ENCODE data around the gene TNIK.

TNIK gene

DNA sequence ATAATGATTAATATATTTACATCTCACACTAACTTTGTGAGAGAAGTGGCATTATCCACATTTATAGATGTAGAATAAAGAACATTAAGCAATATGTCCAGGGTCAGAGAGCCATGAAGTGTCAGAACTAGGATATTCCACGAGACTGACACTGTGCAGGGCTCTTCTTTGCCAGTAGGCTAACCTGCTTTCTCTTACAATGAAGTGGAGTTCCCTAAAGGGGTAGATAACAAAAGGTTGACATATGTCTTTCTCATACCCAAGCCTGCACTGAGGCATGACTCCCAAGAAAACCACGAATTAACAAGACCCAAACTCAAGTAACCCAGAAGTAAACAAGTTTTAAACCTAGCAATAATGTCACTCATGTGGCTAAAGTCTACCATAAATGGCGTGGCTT, 242.1 kb downstream of the TNIK start:
- DNase-seq, result no peak

DNA sequence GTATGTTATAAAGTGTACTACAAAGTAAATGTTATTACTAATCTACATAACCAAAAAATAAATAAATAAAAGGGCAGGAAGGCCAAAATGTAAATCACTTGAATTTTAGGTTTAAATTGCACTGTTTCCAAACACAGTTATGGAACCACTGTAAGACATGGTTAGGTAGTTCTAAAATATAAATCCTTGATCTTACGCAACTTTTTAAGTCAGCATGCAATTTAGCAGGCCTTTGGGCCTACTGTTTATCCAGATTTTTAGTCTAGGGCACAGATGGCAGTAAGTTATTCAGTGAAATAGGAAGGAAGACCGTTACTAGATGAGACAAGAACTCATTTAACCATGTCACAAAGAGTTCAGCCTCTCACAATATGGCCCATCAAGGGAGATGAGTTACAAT, 246.3 kb downstream of the TNIK start:
- no peak for DNase-seq

DNA sequence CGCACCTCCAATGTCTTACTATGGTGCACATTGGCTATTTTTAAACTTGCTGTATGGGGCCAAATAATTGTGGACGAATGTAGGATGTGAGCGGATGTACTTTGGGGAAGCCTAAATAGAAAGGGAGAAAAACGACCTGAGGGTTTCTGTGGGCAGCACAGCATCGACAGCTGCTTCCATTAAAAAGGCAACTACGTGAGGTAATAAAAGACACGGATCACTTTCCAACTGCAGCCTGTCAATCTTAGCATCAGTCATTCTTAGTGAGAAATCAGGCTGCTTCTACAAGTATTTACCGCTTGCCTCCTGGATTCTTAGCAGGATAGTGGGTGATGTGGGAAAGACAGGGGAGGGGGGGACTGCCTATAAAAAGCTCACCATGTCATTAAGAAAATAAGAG, 247.0 kb downstream of the TNIK start:
- DNase-seq, result no peak

DNA sequence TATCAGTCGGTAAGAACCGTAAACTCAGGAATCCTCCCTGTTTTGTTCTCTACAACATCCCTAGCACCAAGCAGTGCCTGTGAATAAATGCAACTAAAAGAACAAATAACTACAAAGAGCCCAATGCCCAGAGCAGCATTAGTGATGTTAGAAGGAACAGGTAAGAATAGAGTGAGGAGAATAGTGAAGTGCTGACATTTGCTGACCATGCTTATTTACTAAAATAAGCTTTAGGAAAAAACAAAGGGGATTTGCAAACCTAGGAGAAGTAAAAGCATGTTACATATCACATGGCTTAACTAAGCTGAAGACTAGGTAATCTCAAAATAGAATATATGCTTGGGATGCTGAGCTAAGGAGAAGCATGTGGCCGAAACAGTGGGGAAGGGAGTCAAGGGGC, 247.6 kb downstream of the TNIK start:
- no peak for DNase-seq

DNA sequence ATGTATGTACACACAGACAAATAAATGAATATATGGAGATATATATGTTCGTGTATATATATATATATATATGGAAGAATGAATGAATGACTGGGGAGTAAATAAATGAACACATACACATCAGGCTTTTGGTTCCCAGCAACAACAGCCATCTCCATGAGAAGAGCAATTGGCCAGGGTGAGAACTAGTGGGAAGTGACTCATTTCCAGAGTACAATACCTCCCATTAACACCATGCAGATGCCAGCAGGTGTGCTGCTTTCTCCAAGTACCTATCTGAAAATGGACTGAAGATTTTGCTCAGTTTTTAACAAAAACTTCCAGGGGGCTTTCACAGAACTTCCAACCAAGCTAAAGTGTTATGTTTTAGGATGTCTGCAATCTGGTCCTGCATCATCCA, 253.9 kb downstream of the TNIK start:
- no peak for DNase-seq

DNA sequence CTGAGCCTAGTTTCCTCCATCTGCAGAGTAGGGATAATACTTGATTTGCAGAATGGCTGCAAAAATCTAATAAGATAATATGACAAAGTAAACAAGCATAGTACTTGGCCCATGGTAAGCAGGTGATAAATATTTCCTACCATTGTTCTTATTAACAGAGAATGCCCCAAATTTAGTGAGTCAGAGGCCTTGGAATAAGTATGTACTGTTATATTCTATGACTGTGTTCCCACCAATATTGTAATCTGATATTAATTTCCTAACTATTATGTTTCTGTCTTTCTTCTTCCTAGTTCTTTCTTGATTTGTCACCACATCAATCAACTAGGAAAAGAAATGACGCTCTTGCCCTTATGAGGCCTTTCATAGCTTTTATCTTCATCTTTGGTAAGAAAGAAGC, 255.3 kb downstream of the TNIK start:
- no peak for DNase-seq

DNA sequence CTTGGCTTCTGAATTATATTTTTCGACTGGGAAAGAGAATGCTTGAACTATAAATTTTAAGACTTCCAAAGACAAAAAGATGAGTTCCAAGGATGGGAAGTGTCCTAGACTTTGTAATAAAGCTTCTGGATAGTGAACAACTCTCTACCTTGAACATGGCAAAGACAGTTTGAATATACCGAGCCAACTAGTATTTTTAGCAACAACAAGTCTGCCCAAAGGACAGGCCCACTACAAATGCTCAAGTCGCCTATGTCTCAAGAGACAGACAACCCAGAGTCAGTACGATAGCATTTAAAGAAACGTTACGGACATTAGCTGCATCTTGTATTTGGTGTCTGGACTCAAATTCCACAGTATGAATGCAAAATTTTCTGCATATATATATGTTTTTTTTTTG, 258.4 kb downstream of the TNIK start:
- DNase-seq, result no peak

DNA sequence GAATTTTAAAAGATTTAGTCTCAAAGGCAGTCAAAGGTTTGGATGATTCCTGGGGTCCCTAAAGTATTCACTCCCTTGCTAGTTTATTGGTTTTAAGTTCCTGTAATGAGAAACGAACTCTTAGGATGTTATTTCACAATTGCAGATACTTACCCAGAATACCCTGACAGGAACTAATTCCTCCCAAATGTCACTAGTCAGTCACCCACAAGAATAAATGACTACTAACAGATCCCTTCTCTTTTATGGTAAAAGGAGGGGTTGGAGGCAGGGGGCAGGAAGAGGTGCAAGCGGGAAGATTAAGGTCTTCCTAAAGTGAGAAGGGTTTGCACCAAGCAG, 259.5 kb downstream of the TNIK start:
- no peak for DNase-seq

DNA sequence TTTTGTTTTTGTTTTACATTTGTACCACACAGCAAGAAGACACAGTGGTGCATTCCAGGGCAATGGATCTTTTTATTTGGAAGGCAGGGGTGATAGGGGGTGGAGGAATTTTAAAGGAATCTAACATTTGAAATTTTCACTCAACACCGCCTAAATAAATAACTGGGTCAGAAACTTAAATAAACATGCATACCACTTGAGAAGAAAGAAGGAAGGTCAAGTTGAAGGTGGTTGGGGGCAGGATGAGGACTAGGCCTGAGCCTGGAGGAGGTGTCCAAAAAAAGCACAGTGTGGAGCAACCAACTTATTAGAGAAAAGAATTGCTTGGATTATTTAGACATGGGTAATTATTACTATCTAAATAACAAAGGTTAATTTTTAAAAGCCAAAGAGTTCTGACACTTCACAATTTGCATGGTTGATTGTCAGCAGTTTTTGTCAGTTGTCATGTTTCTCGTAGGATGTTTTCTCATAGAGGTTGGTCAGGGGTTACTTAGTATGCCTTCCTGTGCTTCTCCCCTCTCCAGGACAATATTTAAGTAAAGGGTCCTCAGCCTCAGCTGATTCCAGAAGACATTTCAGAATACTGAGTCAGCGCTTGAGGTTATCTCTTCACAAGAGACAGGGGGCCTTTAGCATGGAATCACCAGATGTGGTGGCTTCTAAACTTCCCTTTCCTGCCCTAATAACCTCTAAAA, 260.0 kb downstream of the TNIK start:
- no peak for DNase-seq

DNA sequence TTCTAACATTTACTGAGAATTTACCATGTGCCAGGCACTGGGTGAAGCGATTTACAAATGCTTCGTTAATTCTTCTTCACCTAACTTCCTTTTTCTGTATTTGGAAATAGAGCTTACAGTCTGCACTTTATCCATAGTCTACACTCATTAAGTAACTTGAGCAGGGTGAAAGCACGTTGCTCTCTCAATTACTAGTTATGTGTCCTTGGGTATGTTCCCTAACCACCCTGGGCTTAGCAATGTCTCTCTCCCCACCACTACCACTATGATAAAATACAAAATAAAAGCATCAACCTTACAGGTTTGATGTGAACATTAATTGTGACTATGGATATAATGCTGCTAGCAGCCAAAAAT, 260.8 kb downstream of the TNIK start:
- DNase-seq, result no peak

DNA sequence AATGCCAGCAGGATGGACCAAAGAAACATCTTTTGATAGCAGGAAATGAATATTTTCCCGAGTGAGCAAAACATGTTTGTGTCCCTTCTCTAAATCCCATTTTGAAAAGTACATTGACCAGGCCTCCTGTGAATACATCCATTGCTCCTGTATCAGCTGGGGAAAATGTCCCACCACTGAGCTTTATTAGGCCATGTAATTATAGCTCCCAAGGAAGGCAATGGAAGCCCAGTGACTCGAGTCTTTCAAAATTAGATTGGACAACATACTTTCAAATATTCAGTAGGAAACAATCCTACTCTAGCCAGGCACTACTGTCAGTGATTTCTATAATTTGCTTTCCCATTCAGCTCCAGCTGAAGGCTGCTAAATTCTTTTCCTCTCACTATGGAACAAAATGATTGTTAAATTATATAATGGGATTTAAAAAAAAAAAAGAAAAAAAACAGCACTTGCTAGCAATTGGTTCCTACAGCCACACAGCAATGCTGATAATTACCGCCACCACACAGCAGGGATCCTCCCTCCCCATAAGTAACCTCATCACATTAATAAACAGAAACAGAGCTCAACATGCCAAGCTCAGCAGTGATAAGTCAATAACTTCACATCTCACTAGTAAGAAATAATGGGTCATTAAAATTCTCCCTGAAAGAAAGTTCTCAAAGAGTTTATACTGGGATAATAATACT, 261.3 kb downstream of the TNIK start:
- DNase-seq, result no peak

DNA sequence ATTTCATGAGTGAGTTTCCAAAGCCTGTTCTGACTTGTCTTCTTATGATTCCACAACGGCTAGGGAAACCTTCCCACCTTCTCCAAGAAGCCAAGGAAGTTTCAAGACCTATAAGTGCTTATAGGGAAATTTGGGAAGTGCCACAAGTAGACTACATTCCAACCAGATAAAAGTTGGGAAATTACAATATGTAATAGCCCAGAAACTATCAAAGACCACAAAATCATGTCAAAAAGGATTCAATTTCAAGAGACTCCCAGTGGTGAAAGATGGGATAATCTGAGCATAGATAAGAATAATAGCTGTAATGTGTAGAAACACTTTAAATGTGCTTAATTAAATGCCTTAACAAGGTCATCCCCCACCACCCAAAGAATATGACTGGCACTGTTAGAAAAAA, 264.5 kb downstream of the TNIK start:
- no peak for DNase-seq

DNA sequence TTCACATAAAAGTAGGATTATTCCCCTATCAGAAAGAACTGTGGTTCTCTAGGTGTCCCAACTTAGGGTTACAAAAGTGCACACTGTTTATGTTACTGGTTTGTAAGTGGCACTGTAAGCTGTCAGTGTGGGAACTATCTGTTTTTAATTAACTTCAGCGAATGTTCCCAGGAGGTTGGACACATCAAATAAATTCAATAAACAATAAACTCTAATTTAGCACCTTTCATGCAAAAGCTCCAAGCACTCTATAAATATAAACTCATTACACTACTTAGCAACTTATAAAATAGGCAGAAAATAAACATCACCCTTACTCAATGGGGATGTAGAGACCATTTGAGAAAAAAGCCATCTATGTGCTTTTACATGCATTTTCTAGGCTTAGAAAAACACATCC, 265.2 kb downstream of the TNIK start:
- no peak for DNase-seq

DNA sequence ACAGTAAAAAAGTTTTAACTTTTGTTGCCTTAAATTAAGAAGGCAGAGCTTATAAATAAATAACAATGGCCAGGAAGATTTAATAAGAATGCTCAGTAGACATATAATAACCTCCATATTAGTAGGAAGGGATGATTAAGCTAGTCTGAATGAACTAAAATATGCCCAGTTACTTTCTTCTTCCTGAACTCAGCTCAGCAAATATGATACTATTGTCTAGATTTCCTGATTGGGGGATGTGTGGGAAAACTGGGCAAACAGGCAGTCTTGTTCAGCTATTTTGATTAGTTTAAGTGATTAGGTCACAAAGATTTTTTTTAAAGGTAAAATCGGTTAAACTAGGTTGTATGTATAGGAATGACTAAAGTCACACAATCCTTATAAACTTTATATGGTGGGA, 266.5 kb downstream of the TNIK start:
- no peak for DNase-seq

DNA sequence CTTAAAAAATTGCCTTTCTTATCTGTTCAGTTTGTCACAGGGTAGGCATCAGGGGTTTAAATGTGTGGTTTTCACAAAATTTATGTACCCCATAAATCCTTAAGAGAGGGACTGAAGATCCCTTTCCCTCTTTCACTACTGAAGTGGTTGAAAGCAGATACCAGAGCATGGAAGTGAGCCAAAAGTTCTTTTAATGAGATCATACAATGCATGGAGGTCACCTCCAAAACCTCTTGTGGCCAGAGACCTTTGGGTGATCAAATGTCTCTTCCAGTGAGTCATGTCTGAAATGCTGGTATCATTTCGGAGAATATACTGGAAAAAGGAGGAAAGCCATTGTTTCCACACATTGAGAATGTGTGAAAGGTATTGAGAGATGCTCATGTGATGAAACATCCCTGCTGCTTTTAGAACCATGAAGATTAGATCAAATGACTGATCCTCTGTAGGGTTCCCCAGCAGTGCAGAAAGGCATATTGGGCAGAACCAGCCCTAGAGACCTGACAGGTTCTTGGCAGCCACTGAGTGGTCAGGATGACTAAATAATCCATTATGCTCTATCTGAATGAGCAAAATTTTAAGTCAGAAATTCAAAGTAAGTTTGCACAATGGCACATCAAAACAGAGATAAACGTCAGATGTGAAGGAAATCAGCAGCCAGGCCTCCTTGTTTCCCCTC, 267.9 kb downstream of the TNIK start:
- DNase-seq, result no peak

DNA sequence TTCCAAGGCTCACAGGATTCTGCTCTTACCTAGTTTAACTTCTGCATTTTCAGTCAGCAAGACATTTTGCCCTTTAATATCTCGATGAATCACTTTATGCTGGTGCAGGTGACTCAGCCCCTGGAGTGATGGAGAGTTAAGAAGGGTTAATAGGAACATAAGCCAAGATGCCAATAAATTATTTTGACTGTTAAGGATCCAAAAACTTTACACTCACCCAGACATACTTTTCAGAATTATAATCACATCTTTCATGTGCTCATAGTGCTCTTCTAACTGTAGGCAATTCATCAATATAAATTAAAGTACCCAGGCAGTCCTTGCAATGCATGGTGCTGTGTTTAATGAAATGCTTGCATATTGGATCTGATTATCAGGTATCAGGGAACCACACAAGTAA, 269.5 kb downstream of the TNIK start:
- no peak for DNase-seq

DNA sequence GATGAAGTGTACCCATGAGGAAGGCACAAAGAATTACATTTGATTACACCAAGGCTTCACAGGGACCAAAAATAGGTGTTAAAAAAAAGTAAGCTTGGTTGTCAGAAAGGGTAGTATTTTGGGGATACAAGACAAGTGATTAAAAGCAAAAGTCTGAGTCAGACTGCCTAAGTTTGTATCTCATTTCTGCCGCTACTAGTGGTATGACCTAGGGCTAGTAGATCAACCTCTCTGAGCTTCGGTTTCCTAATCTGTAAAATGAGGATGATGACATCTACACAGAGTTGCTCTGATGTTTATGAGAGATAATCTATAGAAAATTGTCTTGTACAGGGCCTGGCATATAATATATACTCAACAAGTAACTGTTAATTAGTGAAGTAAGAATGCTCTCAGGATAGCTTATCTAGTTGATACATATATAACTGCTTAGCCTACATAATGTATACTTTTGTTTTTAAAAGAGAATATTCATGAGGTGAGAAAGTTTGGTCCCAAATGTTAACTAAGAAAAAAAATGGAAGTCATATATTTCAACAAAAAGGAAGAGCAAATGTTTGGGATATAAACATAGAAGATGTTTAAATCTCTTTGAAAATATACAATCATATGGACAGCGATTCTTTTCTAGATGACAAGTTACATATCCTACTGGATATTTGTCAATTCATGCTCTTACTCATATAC, 270.7 kb downstream of the TNIK start:
- DNase-seq, result no peak

DNA sequence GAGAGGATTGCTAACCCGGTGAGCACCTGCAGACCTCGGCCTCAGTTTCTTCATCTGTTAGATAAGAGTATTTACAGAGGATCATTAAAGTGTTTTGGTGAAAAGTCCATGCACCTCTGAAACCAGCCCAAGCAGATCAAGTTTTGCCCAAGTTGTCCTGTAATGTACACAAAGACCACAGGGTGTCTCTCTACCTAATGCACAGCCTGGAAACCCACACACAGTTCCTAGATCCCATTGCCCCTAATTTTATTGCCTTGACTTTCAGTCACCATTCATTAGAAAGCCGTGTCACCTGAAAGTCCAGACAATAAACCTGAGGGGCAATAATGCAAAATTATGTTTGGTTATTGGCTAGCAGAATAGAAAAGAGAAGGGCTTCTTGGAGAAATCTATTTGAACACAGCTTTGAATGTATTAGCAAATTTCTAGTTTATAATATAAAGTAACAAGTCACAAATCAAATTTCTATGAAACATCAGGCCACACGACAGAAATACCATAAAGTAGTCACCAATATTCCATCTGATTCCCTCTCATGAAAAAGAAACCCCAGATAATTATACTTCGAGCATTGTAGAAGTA, 272.4 kb downstream of the TNIK start:
- DNase-seq, result peak; percentile 48

DNA sequence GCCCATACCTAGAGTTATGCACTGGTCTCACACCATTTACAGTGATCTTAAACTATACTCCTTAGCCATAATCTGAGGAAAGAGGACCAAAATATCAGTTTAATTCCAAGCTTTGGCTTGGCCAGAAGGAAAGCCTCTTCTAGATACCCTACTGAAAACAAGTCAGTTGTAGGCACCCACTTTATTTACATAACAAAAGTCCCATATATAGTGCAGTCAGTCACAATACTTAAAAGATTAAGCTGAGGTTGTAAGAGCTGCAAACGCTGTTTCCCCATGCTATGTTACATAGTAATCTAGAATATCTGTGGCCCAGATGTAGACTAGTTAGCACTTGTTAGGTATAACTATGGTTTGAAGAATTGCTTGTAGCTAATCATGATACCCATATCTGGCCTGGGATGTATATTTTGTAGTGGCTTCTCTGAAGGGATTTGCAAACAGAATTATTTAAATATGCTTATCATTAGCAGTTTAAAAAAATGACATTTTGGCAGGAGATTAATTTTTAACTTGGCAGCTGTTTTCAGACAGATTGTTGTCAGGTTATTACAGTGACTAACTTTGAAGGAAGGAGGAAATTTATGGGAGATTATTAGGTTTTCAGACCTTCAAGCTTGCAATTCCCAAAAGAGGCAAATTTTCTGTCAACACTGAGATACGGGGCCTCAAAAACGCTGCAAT, 273.2 kb downstream of the TNIK start:
- no peak for DNase-seq

DNA sequence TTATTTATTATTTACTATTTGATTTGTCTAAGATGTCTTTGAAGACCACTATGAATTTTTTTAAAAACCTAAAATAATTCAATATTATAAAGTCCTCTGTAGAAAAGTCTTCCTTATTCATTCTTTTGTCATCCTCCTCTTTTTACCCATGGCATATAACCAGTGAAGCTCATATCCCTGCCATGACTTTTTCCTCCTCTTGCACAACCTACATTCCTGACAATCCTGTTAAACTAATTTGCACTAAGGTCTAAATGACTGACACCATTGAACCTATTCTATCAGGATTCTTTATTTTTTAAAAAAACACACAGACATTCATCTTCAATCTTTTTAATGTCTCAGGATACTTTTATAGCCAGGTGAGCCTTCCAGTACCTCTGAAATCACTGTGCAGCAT, 273.8 kb downstream of the TNIK start:
- DNase-seq, result no peak

DNA sequence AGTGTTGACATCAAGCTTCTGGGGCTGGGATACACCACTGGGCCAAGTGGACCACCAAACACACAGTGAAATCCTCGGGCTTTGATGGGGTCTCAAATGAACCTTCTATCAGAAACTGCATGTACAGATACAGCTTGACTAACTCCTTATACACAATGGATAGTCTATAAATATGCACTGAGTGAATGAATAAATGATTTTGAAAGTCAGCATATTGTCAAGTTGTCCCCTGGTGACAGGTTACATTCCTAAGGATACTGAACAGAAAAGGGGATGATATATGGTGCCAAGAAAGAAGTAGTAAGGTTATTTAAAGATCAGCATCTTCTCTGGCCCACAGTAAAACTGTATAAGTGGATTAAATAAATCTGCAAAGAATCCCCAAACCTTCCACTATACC, 274.2 kb downstream of the TNIK start:
- DNase-seq, result no peak

DNA sequence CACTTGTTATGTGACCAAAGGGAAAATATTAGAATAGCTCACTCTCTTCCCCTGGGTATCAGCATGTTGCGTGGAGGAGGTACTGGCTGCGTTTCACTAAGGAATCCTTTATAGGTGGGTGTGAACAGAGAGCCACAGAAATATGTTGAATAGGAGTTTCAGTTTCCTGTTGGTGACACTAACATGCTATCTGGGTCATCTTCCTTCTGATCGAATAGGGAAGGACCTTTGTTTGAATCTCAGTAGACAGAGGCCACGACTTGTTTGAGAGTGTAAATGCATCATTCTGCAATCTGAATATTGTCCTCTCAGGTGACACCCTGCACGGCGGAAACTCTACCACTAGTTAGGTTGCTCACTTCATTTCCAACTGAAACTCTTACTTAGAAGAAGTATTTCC, 275.8 kb downstream of the TNIK start:
- DNase-seq, result no peak

DNA sequence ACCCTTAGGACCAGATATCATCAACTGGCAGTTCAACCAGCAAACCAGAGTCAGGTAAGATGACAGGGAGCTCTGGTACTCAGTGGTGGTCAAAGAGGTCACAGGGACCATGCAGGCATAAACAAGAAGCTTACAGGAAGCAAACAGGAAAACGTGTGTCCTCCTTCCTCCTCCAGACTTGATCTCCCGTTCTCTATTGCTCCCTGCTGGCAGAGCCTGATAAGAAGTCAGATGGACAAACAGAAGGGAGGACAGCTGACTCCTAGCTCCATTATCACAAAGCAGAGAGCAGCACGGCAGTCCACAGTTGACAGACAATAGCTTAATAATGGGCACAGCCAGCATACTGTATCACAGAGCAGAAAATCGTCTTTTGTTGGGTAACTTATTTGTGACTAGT, 277.2 kb downstream of the TNIK start:
- DNase-seq, result no peak

Data from CD4-positive, alpha-beta T cell treated with Interleukin-12 subunit alpha and Interleukin-12 subunit beta, for 1 hour (primary cell).